Panc1 (cell line): ENCODE results near the gene CTNNAL1. TPM values are rescaled to one million over a fixed set of nuclear protein-coding genes. Genes with fewer than 3 reads are reported as not detected.
"Not testable (repeated sequence)": the region's sequence is repeated elsewhere in the genome, so short reads cannot be mapped to it uniquely, and the experiment has no call there.

Source experiments
- ATAC-seq: fragments of 200-7000 bp; cut with Tn5 transposase; 2 replicates; pipeline ENCODE4 v1.9.1; 2020; ENCODE audit warnings: mild to moderate bottlenecking, moderate library complexity
- BruUV-seq: library from RNA; stranded (reverse); fragments of 400-500 nt; replicated peaks from 2 replicates; lab custom pipeline; 2021; lab: Mats Ljungman, UMichigan
- CTCF ChIA-PET: fragments of 300-600 bp; sonication (Branson Sonifier 250); formaldehyde crosslinking; loops from one replicate; lab custom pipeline; 2022; ENCODE audit warnings: antibody characterized with exemption; lab: Charles Lee
- POLR2A ChIA-PET: fragments of 300-600 bp; sonication (Branson Sonifier 250); formaldehyde crosslinking; loops from one replicate; lab custom pipeline; 2022; ENCODE audit warnings: antibody characterized with exemption; lab: Charles Lee
- DNase-seq: peaks from one replicate; pipeline ENCODE4 v3.0.0-alpha.2; 2010; ENCODE audit warnings: low read depth, low spot score
- H3K27ac ChIP-seq: 2 replicates; pipeline ENCODE4 v1.5.1; 2011; ENCODE audit warnings: mild to moderate bottlenecking, low read length, inconsistent platforms
- H3K27me3 ChIP-seq: fragments of 200-500 bp; sonication (Bioruptor generic); 2 replicates; pipeline ENCODE4 v1.6.0; 2014; ENCODE audit warnings: low read length, inconsistent platforms; ENCODE audit not compliant: control insufficient read depth, insufficient read depth
- H3K36me3 ChIP-seq: fragments of 200-500 bp; sonication (Bioruptor generic); 2 replicates; pipeline ENCODE4 v1.5.1; 2014; ENCODE audit warnings: inconsistent platforms, mild to moderate bottlenecking, low read length, moderate library complexity; ENCODE audit not compliant: control insufficient read depth, insufficient read depth
- H3K4me1 ChIP-seq: 2 replicates; pipeline ENCODE4 v1.5.1; 2011; ENCODE audit warnings: inconsistent platforms, mild to moderate bottlenecking, low read length, moderate library complexity; ENCODE audit not compliant: control insufficient read depth, insufficient read depth
- H3K4me3 ChIP-seq, 2 experiments: 2 replicates each; pipeline ENCODE4 v1.5.1; 2011 to 2012; ENCODE audit warnings: low read depth in 2 of 2, low read length in 2 of 2, mild to moderate bottlenecking in 2 of 2, inconsistent platforms in 1 of 2, moderate library complexity in 1 of 2
- H3K9me3 ChIP-seq: fragments of 200-500 bp; sonication (Bioruptor generic); 2 replicates; pipeline ENCODE4 v1.5.1; 2014; ENCODE audit warnings: low read depth, mild to moderate bottlenecking, inconsistent platforms, low read length, moderate library complexity; ENCODE audit not compliant: control insufficient read depth, insufficient read depth
- CTCF ChIP-seq: fragments of 450-650 bp; IDR thresholded peaks from 2 replicates; pipeline ENCODE4 v1.5.1; 2017; ENCODE audit warnings: mild to moderate bottlenecking
- POLR2AphosphoS5 ChIP-seq: IDR thresholded peaks from 2 replicates; pipeline ENCODE4 v1.6.1; 2012; ENCODE audit warnings: mild to moderate bottlenecking, low read depth, low read length, moderate library complexity
- REST ChIP-seq, 2 experiments: IDR thresholded peaks; 2 replicates each; pipeline ENCODE4 v1.6.1; 2011 to 2012; ENCODE audit warnings: low read depth in 2 of 2, control low read depth in 1 of 2, low read length in 1 of 2, mild to moderate bottlenecking in 1 of 2, moderate library complexity in 1 of 2; ENCODE audit not compliant: insufficient read depth in 1 of 2
- SIN3A ChIP-seq: IDR thresholded peaks from 2 replicates; pipeline ENCODE4 v1.6.1; 2012; ENCODE audit warnings: low read depth, mild to moderate bottlenecking, low read length, moderate library complexity, borderline replicate concordance; ENCODE audit not compliant: insufficient read depth
- TCF7L2 ChIP-seq: IDR thresholded peaks from 2 replicates; pipeline ENCODE4 v1.6.1; 2011; ENCODE audit warnings: mild to moderate bottlenecking, low read depth, low read length, inconsistent platforms
- in situ Hi-C: cut with HindIII; loops from 2 replicates; pipeline ENCODE4 v1.10.0; 2016; ENCODE audit warnings: low sequenced_read_pairs, low pct_unique_long_range_greater_than_20kb
- intact Hi-C: fragments of 100-400 bp; cut with micrococcal nuclease; formaldehyde crosslinking; loops from one replicate; pipeline ENCODE4 v1.10.0; 2022; ENCODE audit not compliant: unreplicated experiment
- total RNA-seq: library from RNA; stranded (reverse); gene quantifications from one replicate; pipeline ENCODE4 v1.2.1, GENCODE V29; 2021; ENCODE audit not compliant: unreplicated experiment

Gene CTNNAL1
- total RNA-seq, 1 experiment from 2014 or later = 79.8 TPM

- in situ Hi-C loops, H3K36me3 ChIP-seq, H3K4me1 ChIP-seq, ATAC-seq, H3K9me3 ChIP-seq, CTCF ChIA-PET, DNase-seq, intact Hi-C loops, POLR2A ChIA-PET, BruUV-seq, H3K4me3 ChIP-seq, H3K27me3 ChIP-seq, H3K27ac ChIP-seq: not testable (repeated sequence)
Observed at GRCh38 chr9:108971392-108971791, 41.9 kb downstream of the CTNNAL1 start.

- intact Hi-C loops = loop anchor here (10.0 kb wide), 1 partner anchor 97 kb away; no protein-coding TSS in a partner anchor
- Histone ChIP-seq H3K4me3 (no peak overlapping the region), H3K27ac (no peak overlapping the region), H3K36me3 (peaks cover 5% of the 10 kb centered on the region; the same call in 1 of the 2 replicates), H3K4me1 (no peaks in the 10 kb centered on the region), H3K9me3 (no peaks in the 10 kb centered on the region), H3K27me3 (no peaks in the 10 kb centered on the region)
- DNase-seq = no peak
- no TSS peak for BruUV-seq
- ChIA-PET CTCF (no interaction called here), POLR2A (no interaction called here)
- in situ Hi-C loops = no loop called here
- TF ChIP-seq TCF7L2 (no peak), SIN3A (no peak), CTCF (no peak), REST (IDR thresholded peaks at IDR 0.05; ENCODE audit: insufficient read depth in 1 of 2, low read depth in 2 of 2, low read length in 1 of 2) (no peak), POLR2AphosphoS5 (no peak)
- no peak for ATAC-seq
Observed at GRCh38 chr9:108967916-108968315, 45.4 kb downstream of the CTNNAL1 start.

GRCh38 chr9:108963459-108964143 is 49.7 kb downstream of the CTNNAL1 start:
- POLR2A ChIA-PET = no interaction called here

More at GRCh38 chr9:108963459-108964143, 49.7 kb downstream of the CTNNAL1 start:
- Histone ChIP-seq H3K36me3 (peaks cover 5% of the 10 kb centered on the region; the same call in 1 of the 2 replicates), H3K4me3 (no peak overlapping the region), H3K27me3 (no peaks in the 10 kb centered on the region), H3K9me3 (no peaks in the 10 kb centered on the region), H3K4me1 (no peaks in the 10 kb centered on the region), H3K27ac (no peak overlapping the region)
- in situ Hi-C loops (no loop called here), intact Hi-C loops (loop anchor here (10.0 kb wide), 1 partner anchor 101 kb away; no protein-coding TSS in a partner anchor)
- BruUV-seq = no TSS peak
- DNase-seq (no peak), ATAC-seq (no peak)
- CTCF ChIA-PET = no interaction called here
- no peak for TF ChIP-seq TCF7L2
- TF ChIP-seq REST (IDR thresholded peaks at IDR 0.05; ENCODE audit: insufficient read depth in 1 of 2, low read depth in 2 of 2, low read length in 1 of 2) = no peak
- TF ChIP-seq POLR2AphosphoS5 = no peak
- no peak for TF ChIP-seq SIN3A
- no peak for TF ChIP-seq CTCF
